Smooth muscle cell (in vitro differentiated cells): ENCODE data around the gene CNKSR1. TPM values are rescaled to one million over a fixed set of nuclear protein-coding genes. Genes with fewer than 3 reads are reported as not detected.
A peak's percentile ranks its signal among the peaks of the same experiment; 100 is the strongest.

Experiments
- DNase-seq: peaks from one replicate; lab custom pipeline; 2025; ENCODE audit not compliant: unreplicated experiment; lab: John Stamatoyannopoulos, UW
- H2AFZ ChIP-seq: fragments of 200-600 bp; sonication (generic); 2 replicates; pipeline ENCODE4 v1.6.0; 2016; ENCODE audit warnings: antibody characterized with exemption, low read depth, mild to moderate bottlenecking
- H3F3A ChIP-seq: fragments of 200-600 bp; sonication (generic); 2 replicates; pipeline ENCODE4 v1.6.0; 2017; ENCODE audit warnings: antibody characterized with exemption, low read depth
- H3K27ac ChIP-seq: fragments of 200-600 bp; sonication (generic); 2 replicates; pipeline ENCODE4 v1.5.1; 2016; ENCODE audit warnings: low read depth, mild to moderate bottlenecking
- H3K27me3 ChIP-seq: fragments of 200-600 bp; sonication (generic); 2 replicates; pipeline ENCODE4 v1.6.1; 2016; ENCODE audit warnings: low read depth, mild to moderate bottlenecking
- H3K36me3 ChIP-seq: fragments of 200-600 bp; sonication (generic); 2 replicates; pipeline ENCODE4 v1.5.1; 2016; ENCODE audit warnings: low read depth
- H3K4me1 ChIP-seq: fragments of 200-600 bp; sonication (generic); 2 replicates; pipeline ENCODE4 v1.5.1; 2016; ENCODE audit warnings: low read depth
- H3K4me2 ChIP-seq: fragments of 200-600 bp; sonication (generic); 2 replicates; pipeline ENCODE4 v1.6.0; 2016; ENCODE audit warnings: mild to moderate bottlenecking
- H3K4me3 ChIP-seq: fragments of 200-600 bp; sonication (generic); 2 replicates; pipeline ENCODE4 v1.5.1; 2016; ENCODE audit warnings: mild to moderate bottlenecking
- H3K79me2 ChIP-seq: fragments of 200-600 bp; sonication (generic); 2 replicates; pipeline ENCODE4 v1.6.0; 2016; ENCODE audit warnings: low read depth, mild to moderate bottlenecking
- H3K9ac ChIP-seq: fragments of 200-600 bp; sonication (generic); 2 replicates; pipeline ENCODE4 v1.6.0; 2016; ENCODE audit warnings: low read depth
- H3K9me3 ChIP-seq: fragments of 200-600 bp; sonication (generic); replicated peaks from 2 replicates; pipeline ENCODE4 v1.5.1; 2016; ENCODE audit warnings: low read depth
- H4K20me1 ChIP-seq: fragments of 200-600 bp; sonication (generic); 2 replicates; pipeline ENCODE4 v1.6.0; 2016; ENCODE audit warnings: low read depth
- WGBS: methylation state at CpG from one replicate; pipeline ENCODE4 v1.1.7; 2016; ENCODE audit warnings: low lambda C conversion rate; 5-methylcytosine and 5-hydroxymethylcytosine counted together
- polyA plus RNA-seq: library from polyadenylated mRNA; unstranded; fragments of >200 nt; fragmentation: Nextera tagmentation; extraction: Ambion mirVana; gene quantifications from 2 replicates; pipeline ENCODE4 v1.2.1, GENCODE V29; 2016
- total RNA-seq: library from RNA; depleted of rRNA; stranded (reverse); fragments of >200 nt; gene quantifications from 2 replicates; pipeline ENCODE4 v1.2.3, GENCODE V29; 2014
- TF ChIP-seq, protein P1 (sequence below): fragments of 200-600 bp; sonication (generic); IDR thresholded peaks from 2 replicates; pipeline ENCODE4 v1.5.1; 2017; ENCODE audit warnings: borderline replicate concordance, mild to moderate bottlenecking, antibody characterized with exemption; ENCODE audit not compliant: insufficient read depth, poor library complexity, severe bottlenecking

The CNKSR1 gene
- total and polyA plus RNA-seq, 2 experiments from 2014 or later = 1.4 to 6.6 TPM

DNA sequence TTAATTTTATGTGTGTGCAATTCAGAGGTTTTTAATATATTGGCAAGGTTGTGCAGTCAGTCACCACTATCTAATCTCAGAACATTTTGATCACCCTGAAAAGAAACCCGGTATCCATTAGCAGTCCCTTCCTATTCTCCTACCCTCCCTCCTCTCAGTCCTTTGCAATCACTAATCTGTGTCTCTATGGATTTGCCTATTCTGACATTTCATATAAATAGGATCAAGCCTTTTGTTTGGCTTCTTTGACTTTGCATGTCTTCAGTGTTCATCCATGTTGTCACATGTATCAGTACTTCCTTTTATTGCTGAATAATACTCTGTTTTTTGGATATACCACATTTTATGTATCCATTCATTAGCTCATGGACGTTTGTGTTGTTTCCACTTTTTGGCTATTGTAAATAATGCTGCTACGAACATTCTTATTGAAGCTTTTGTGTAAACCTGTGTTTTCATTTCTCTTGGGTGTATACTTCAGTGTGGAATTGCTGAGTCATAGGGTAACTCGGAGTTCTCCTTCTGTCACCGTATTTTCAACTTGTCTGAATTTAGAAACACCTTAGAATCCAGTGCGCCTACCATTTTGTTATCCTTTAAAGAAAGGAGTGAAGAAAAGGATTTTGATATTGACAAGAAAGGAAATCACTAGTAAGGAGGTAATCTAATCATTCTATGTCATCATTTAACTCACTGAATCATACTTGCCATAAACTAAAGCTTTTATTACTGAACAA lies 60.1 kb downstream of the CNKSR1 start:
- Histone ChIP-seq H4K20me1 (peaks cover 6% of the 10 kb centered on the region), H3K27ac (peak overlapping the region; percentile 22), H3K4me1 (peaks cover 4% of the 10 kb centered on the region), H3K79me2 (peaks cover 43% of the 10 kb centered on the region), H3K27me3 (no peaks in the 10 kb centered on the region), H3K4me3 (no peak overlapping the region), H3K9ac (no peak overlapping the region), H2AFZ (no peak overlapping the region), H3K9me3 (no peaks in the 10 kb centered on the region), H3K36me3 (no peaks in the 10 kb centered on the region), H3K4me2 (peak overlapping the region; percentile 13), H3F3A (no peaks in the 10 kb centered on the region)
- WGBS = 68% methylated on average over 6 of the region's 6 CpGs
- DNase-seq = no peak
- TF ChIP-seq, protein P1, sequence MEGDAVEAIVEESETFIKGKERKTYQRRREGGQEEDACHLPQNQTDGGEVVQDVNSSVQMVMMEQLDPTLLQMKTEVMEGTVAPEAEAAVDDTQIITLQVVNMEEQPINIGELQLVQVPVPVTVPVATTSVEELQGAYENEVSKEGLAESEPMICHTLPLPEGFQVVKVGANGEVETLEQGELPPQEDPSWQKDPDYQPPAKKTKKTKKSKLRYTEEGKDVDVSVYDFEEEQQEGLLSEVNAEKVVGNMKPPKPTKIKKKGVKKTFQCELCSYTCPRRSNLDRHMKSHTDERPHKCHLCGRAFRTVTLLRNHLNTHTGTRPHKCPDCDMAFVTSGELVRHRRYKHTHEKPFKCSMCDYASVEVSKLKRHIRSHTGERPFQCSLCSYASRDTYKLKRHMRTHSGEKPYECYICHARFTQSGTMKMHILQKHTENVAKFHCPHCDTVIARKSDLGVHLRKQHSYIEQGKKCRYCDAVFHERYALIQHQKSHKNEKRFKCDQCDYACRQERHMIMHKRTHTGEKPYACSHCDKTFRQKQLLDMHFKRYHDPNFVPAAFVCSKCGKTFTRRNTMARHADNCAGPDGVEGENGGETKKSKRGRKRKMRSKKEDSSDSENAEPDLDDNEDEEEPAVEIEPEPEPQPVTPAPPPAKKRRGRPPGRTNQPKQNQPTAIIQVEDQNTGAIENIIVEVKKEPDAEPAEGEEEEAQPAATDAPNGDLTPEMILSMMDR = no peak

Other genes starting within 250 kb of the CNKSR1 start
- gene PAFAH2, start 179.4 kb upstream of the CNKSR1 start, total RNA-seq = 9.2 and 9.4 TPM in 2 replicates
- 9.6 and 13.2 TPM in 2 replicates for gene PAFAH2, start 179.4 kb upstream of the CNKSR1 start, polyA plus RNA-seq
- gene EXTL1, start 155.7 kb upstream of the CNKSR1 start, total RNA-seq = 11.2 and 14.1 TPM in 2 replicates
- 9.2 and 25.8 TPM in 2 replicates for gene EXTL1, start 155.7 kb upstream of the CNKSR1 start, polyA plus RNA-seq
- 0.27 TPM in 1 of 2 replicates, not detected in the other for gene SLC30A2, start 131.4 kb upstream of the CNKSR1 start, total RNA-seq
- 0.53 and 0.56 TPM in 2 replicates for gene SLC30A2, start 131.4 kb upstream of the CNKSR1 start, polyA plus RNA-seq
- gene TRIM63, start 109.9 kb upstream of the CNKSR1 start, total RNA-seq = not detected in 2 replicates
- gene TRIM63, start 109.9 kb upstream of the CNKSR1 start, polyA plus RNA-seq = 0.14 and 0.97 TPM in 2 replicates
- 3.7 and 4.6 TPM in 2 replicates for gene PDIK1L, start 65.7 kb upstream of the CNKSR1 start, total RNA-seq
- gene PDIK1L, start 65.7 kb upstream of the CNKSR1 start, polyA plus RNA-seq = 1.9 and 3.6 TPM in 2 replicates
- not detected in 2 replicates for gene FAM110D, start 18.4 kb upstream of the CNKSR1 start, total RNA-seq
- gene FAM110D, start 18.4 kb upstream of the CNKSR1 start, polyA plus RNA-seq = 0.08 TPM in 1 of 2 replicates, not detected in the other
- not detected in 2 replicates for gene C1orf232, start 8.5 kb upstream of the CNKSR1 start, total RNA-seq
- gene C1orf232, start 8.5 kb upstream of the CNKSR1 start, polyA plus RNA-seq = not detected in 2 replicates
- gene ZNF593, start 7.6 kb upstream of the CNKSR1 start, total RNA-seq = 9.2 and 38.4 TPM in 2 replicates
- 52.4 and 67.7 TPM in 2 replicates for gene ZNF593, start 7.6 kb upstream of the CNKSR1 start, polyA plus RNA-seq
- not detected in 2 replicates for gene ZNF593OS, start 5.7 kb upstream of the CNKSR1 start, total RNA-seq
- gene ZNF593OS, start 5.7 kb upstream of the CNKSR1 start, polyA plus RNA-seq = 1.5 TPM in 1 of 2 replicates, not detected in the other
- not detected in 2 replicates for gene CATSPER4, start 13.1 kb downstream of the CNKSR1 start, total RNA-seq
- gene CATSPER4, start 13.1 kb downstream of the CNKSR1 start, polyA plus RNA-seq = not detected in 2 replicates
- gene CEP85, start 56.7 kb downstream of the CNKSR1 start, total RNA-seq = 6.0 and 7.9 TPM in 2 replicates
- 3.9 and 8.0 TPM in 2 replicates for gene CEP85, start 56.7 kb downstream of the CNKSR1 start, polyA plus RNA-seq
- gene SH3BGRL3, start 102.6 kb downstream of the CNKSR1 start, total RNA-seq = 162 and 241 TPM in 2 replicates
- 1,359 and 1,367 TPM in 2 replicates for gene SH3BGRL3, start 102.6 kb downstream of the CNKSR1 start, polyA plus RNA-seq
- 3.3 and 4.8 TPM in 2 replicates for gene UBXN11, start 129.1 kb downstream of the CNKSR1 start, total RNA-seq
- 17.7 and 20.3 TPM in 2 replicates for gene UBXN11, start 129.1 kb downstream of the CNKSR1 start, polyA plus RNA-seq
- gene CD52, start 140.5 kb downstream of the CNKSR1 start, total RNA-seq = 1.1 TPM in 1 of 2 replicates, not detected in the other
- gene CD52, start 140.5 kb downstream of the CNKSR1 start, polyA plus RNA-seq = 0.39 and 1.3 TPM in 2 replicates
- gene CRYBG2, start 176.6 kb downstream of the CNKSR1 start, total RNA-seq = 5.2 and 9.5 TPM in 2 replicates
- 4.1 and 9.8 TPM in 2 replicates for gene CRYBG2, start 176.6 kb downstream of the CNKSR1 start, polyA plus RNA-seq
- not detected in 2 replicates for gene ZNF683, start 195.3 kb downstream of the CNKSR1 start, total RNA-seq
- not detected in 2 replicates for gene ZNF683, start 195.3 kb downstream of the CNKSR1 start, polyA plus RNA-seq
- not detected in 2 replicates for gene LIN28A, start 233.3 kb downstream of the CNKSR1 start, total RNA-seq
- gene LIN28A, start 233.3 kb downstream of the CNKSR1 start, polyA plus RNA-seq = 0.08 and 0.13 TPM in 2 replicates